GM13977 (cell line): ENCODE measurements around the gene AGRN.
"Not testable (repeated sequence)": the region's sequence is repeated elsewhere in the genome, so short reads cannot be mapped to it uniquely, and the experiment has no call there.

Experiments
- DNase-seq: peaks from one replicate; pipeline ENCODE4 v3.0.0; 2012; ENCODE audit warnings: low spot score
- CTCF ChIP-seq: IDR thresholded peaks from 2 replicates; pipeline ENCODE4 v1.5.1; 2012; ENCODE audit warnings: mild to moderate bottlenecking, control low read depth; ENCODE audit not compliant: insufficient read depth; ENCODE audit errors: extremely low read depth, missing control alignments
- in situ Hi-C: fragments of 300-500 bp; cut with MboI; formaldehyde crosslinking; loops from one replicate; pipeline ENCODE4 v1.12.0; 2022; ENCODE audit warnings: low sequenced_read_pairs, low pct_unique_long_range_greater_than_20kb, mixed read lengths, inconsistent platforms; ENCODE audit not compliant: unreplicated experiment

The AGRN gene

GRCh38 chr1:1024149-1024770 lies 4.3 kb downstream of the AGRN start:
- TF ChIP-seq CTCF = no peak
- in situ Hi-C loops = no loop called here
- DNase-seq = no peak

GRCh38 chr1:1024771-1025699 lies 5.1 kb downstream of the AGRN start:
- DNase-seq = no peak
- in situ Hi-C loops = no loop called here
- no peak for TF ChIP-seq CTCF

GRCh38 chr1:1025730-1026129 lies 5.8 kb downstream of the AGRN start:
- DNase-seq = no peak
- no peak for TF ChIP-seq CTCF
- in situ Hi-C loops = no loop called here

GRCh38 chr1:1026599-1027413 lies 6.9 kb downstream of the AGRN start:
- in situ Hi-C loops = no loop called here
- no peak for DNase-seq
- no peak for TF ChIP-seq CTCF

- TF ChIP-seq CTCF = no peak
- no peak for DNase-seq
- in situ Hi-C loops = no loop called here
Measured at GRCh38 chr1:1027791-1028190, 7.9 kb downstream of the AGRN start.

GRCh38 chr1:1030867-1031658 lies 11.1 kb downstream of the AGRN start:
- DNase-seq = peak; percentile 50
- in situ Hi-C loops = not testable (repeated sequence)
